Measurements from ENCODE around the gene UBN2. TPM values are rescaled to one million over a fixed set of nuclear protein-coding genes. Genes with fewer than 3 reads are reported as not detected.

Gene UBN2
- polyA plus RNA-seq, 4 donors: 1.4 to 14.2 (median 2.0) TPM

- 87 to 94% (median 92%) methylated on average over 6 of the region's 6 CpGs for WGBS, 3 donors
- H3K4me3 ChIP-seq (ENCODE audit: low read depth in 1 of 3, low read length in 3 of 3): no peak overlapping the region
- DNase-seq (no peak), FAIRE-seq (no peak)
- no peaks in the 10 kb centered on the region for H3K4me1 ChIP-seq (ENCODE audit: control insufficient read depth in 3 of 3, insufficient read depth in 2 of 3, low read depth in 1 of 3, low read length in 2 of 3)
- no peaks in the 10 kb centered on the region for H3K27me3 ChIP-seq (ENCODE audit: control insufficient read depth in 3 of 3, insufficient read depth in 3 of 3, low read length in 3 of 3)
- no peak overlapping the region for H3K27ac ChIP-seq (ENCODE audit: low read depth in 1 of 3, low read length in 2 of 3)
- no peaks in the 10 kb centered on the region for H3K9me3 ChIP-seq (ENCODE audit: control insufficient read depth in 2 of 2, insufficient read depth in 1 of 2, low read depth in 1 of 2, low read length in 1 of 2)
- peaks cover 6 to 29% (median 11%) of the 10 kb centered on the region in 3 donors for H3K36me3 ChIP-seq (ENCODE audit: control insufficient read depth in 3 of 3, insufficient read depth in 2 of 3, low read depth in 1 of 3, low read length in 3 of 3)
Measured at GRCh38 chr7:139259142-139259541, 28.1 kb downstream of the UBN2 start.

- FAIRE-seq (no peak), DNase-seq (no peak)
- Histone ChIP-seq H3K36me3 (ENCODE audit: control insufficient read depth in 3 of 3, insufficient read depth in 2 of 3, low read depth in 1 of 3, low read length in 3 of 3) (peaks cover 6 to 41% (median 16%) of the 10 kb centered on the region in 3 donors), H3K27me3 (ENCODE audit: control insufficient read depth in 3 of 3, insufficient read depth in 3 of 3, low read length in 3 of 3) (no peaks in the 10 kb centered on the region), H3K4me3 (ENCODE audit: low read depth in 1 of 3, low read length in 3 of 3) (no peak overlapping the region), H3K9me3 (ENCODE audit: control insufficient read depth in 2 of 2, insufficient read depth in 1 of 2, low read depth in 1 of 2, low read length in 1 of 2) (no peaks in the 10 kb centered on the region), H3K27ac (ENCODE audit: low read depth in 1 of 3, low read length in 2 of 3) (no peak overlapping the region), H3K4me1 (ENCODE audit: control insufficient read depth in 3 of 3, insufficient read depth in 2 of 3, low read depth in 1 of 3, low read length in 2 of 3) (no peaks in the 10 kb centered on the region)
- 92 to 96% (median 96%) methylated on average over 3 of the region's 3 CpGs for WGBS, 3 donors
Measured at GRCh38 chr7:139264220-139264619, 33.2 kb downstream of the UBN2 start.

GRCh38 chr7:139265673-139266072, 34.6 kb downstream of the UBN2 start:
- Histone ChIP-seq H3K4me3 (ENCODE audit: low read depth in 1 of 3, low read length in 3 of 3) (no peak overlapping the region), H3K27ac (ENCODE audit: low read depth in 1 of 3, low read length in 2 of 3) (no peak overlapping the region), H3K36me3 (ENCODE audit: control insufficient read depth in 3 of 3, insufficient read depth in 2 of 3, low read depth in 1 of 3, low read length in 3 of 3) (peaks cover 6 to 44% (median 17%) of the 10 kb centered on the region in 3 donors), H3K4me1 (ENCODE audit: control insufficient read depth in 3 of 3, insufficient read depth in 2 of 3, low read depth in 1 of 3, low read length in 2 of 3) (no peaks in the 10 kb centered on the region), H3K9me3 (ENCODE audit: control insufficient read depth in 2 of 2, insufficient read depth in 1 of 2, low read depth in 1 of 2, low read length in 1 of 2) (no peaks in the 10 kb centered on the region), H3K27me3 (ENCODE audit: control insufficient read depth in 3 of 3, insufficient read depth in 3 of 3, low read length in 3 of 3) (no peaks in the 10 kb centered on the region)
- no peak for FAIRE-seq
- no peak for DNase-seq
- WGBS, 3 donors: 60 to 80% (median 78%) methylated on average over 2 of the region's 2 CpGs

- H3K4me1 ChIP-seq (ENCODE audit: control insufficient read depth in 3 of 3, insufficient read depth in 2 of 3, low read depth in 1 of 3, low read length in 2 of 3): no peaks in the 10 kb centered on the region
- peaks cover 2 to 46% (median 12%) of the 10 kb centered on the region in 3 donors for H3K36me3 ChIP-seq (ENCODE audit: control insufficient read depth in 3 of 3, insufficient read depth in 2 of 3, low read depth in 1 of 3, low read length in 3 of 3)
- DNase-seq (no peak), FAIRE-seq (no peak)
- H3K9me3 ChIP-seq (ENCODE audit: control insufficient read depth in 2 of 2, insufficient read depth in 1 of 2, low read depth in 1 of 2, low read length in 1 of 2): no peaks in the 10 kb centered on the region
- WGBS, 3 donors: 90 to 95% (median 94%) methylated on average over 17 of the region's 17 CpGs
- no peak overlapping the region for H3K27ac ChIP-seq (ENCODE audit: low read depth in 1 of 3, low read length in 2 of 3)
- H3K27me3 ChIP-seq (ENCODE audit: control insufficient read depth in 3 of 3, insufficient read depth in 3 of 3, low read length in 3 of 3): no peaks in the 10 kb centered on the region
- no peak overlapping the region for H3K4me3 ChIP-seq (ENCODE audit: low read depth in 1 of 3, low read length in 3 of 3)
Measured at GRCh38 chr7:139271718-139272628, 40.9 kb downstream of the UBN2 start.

- DNase-seq (peak in 1 of 2 donors; percentile 16), FAIRE-seq (no peak)
- WGBS, 3 donors: 85 to 92% (median 91%) methylated on average over 5 of the region's 5 CpGs
- Histone ChIP-seq H3K4me3 (ENCODE audit: low read depth in 1 of 3, low read length in 3 of 3) (no peak overlapping the region), H3K9me3 (ENCODE audit: control insufficient read depth in 2 of 2, insufficient read depth in 1 of 2, low read depth in 1 of 2, low read length in 1 of 2) (no peaks in the 10 kb centered on the region), H3K4me1 (ENCODE audit: control insufficient read depth in 3 of 3, insufficient read depth in 2 of 3, low read depth in 1 of 3, low read length in 2 of 3) (no peaks in the 10 kb centered on the region), H3K36me3 (ENCODE audit: control insufficient read depth in 3 of 3, insufficient read depth in 2 of 3, low read depth in 1 of 3, low read length in 3 of 3) (peaks cover 12 to 19% (median 15%) of the 10 kb centered on the region in 3 donors), H3K27me3 (ENCODE audit: control insufficient read depth in 3 of 3, insufficient read depth in 3 of 3, low read length in 3 of 3) (no peaks in the 10 kb centered on the region), H3K27ac (ENCODE audit: low read depth in 1 of 3, low read length in 2 of 3) (no peak overlapping the region)
Measured at GRCh38 chr7:139284252-139284896, 53.3 kb downstream of the UBN2 start.

GRCh38 chr7:139286144-139286543, 55.1 kb downstream of the UBN2 start:
- Histone ChIP-seq H3K36me3 (ENCODE audit: control insufficient read depth in 3 of 3, insufficient read depth in 2 of 3, low read depth in 1 of 3, low read length in 3 of 3) (peaks cover 11 to 21% (median 15%) of the 10 kb centered on the region in 3 donors), H3K9me3 (ENCODE audit: control insufficient read depth in 2 of 2, insufficient read depth in 1 of 2, low read depth in 1 of 2, low read length in 1 of 2) (no peaks in the 10 kb centered on the region), H3K4me1 (ENCODE audit: control insufficient read depth in 3 of 3, insufficient read depth in 2 of 3, low read depth in 1 of 3, low read length in 2 of 3) (no peaks in the 10 kb centered on the region), H3K4me3 (ENCODE audit: low read depth in 1 of 3, low read length in 3 of 3) (no peak overlapping the region), H3K27ac (ENCODE audit: low read depth in 1 of 3, low read length in 2 of 3) (no peak overlapping the region), H3K27me3 (ENCODE audit: control insufficient read depth in 3 of 3, insufficient read depth in 3 of 3, low read length in 3 of 3) (no peaks in the 10 kb centered on the region)
- DNase-seq (no peak), FAIRE-seq (no peak)
- 95 to 96% (median 96%) methylated on average over 6 of the region's 6 CpGs for WGBS, 3 donors

- H3K9me3 ChIP-seq (ENCODE audit: control insufficient read depth in 2 of 2, insufficient read depth in 1 of 2, low read depth in 1 of 2, low read length in 1 of 2): no peaks in the 10 kb centered on the region
- no peak overlapping the region for H3K4me3 ChIP-seq (ENCODE audit: low read depth in 1 of 3, low read length in 3 of 3)
- FAIRE-seq (no peak), DNase-seq (no peak)
- 90 to 93% (median 91%) methylated on average over 7 of the region's 7 CpGs for WGBS, 3 donors
- no peaks in the 10 kb centered on the region for H3K27me3 ChIP-seq (ENCODE audit: control insufficient read depth in 3 of 3, insufficient read depth in 3 of 3, low read length in 3 of 3)
- H3K4me1 ChIP-seq (ENCODE audit: control insufficient read depth in 3 of 3, insufficient read depth in 2 of 3, low read depth in 1 of 3, low read length in 2 of 3): peaks cover 0 to 17% (median 0%) of the 10 kb centered on the region in 3 donors
- no peak overlapping the region for H3K27ac ChIP-seq (ENCODE audit: low read depth in 1 of 3, low read length in 2 of 3)
- peaks cover 0 to 11% (median 8%) of the 10 kb centered on the region in 3 donors for H3K36me3 ChIP-seq (ENCODE audit: control insufficient read depth in 3 of 3, insufficient read depth in 2 of 3, low read depth in 1 of 3, low read length in 3 of 3)
Measured at GRCh38 chr7:139292821-139293220, 61.8 kb downstream of the UBN2 start.

- Histone ChIP-seq H3K27me3 (ENCODE audit: control insufficient read depth in 3 of 3, insufficient read depth in 3 of 3, low read length in 3 of 3) (no peaks in the 10 kb centered on the region), H3K9me3 (ENCODE audit: control insufficient read depth in 2 of 2, insufficient read depth in 1 of 2, low read depth in 1 of 2, low read length in 1 of 2) (no peaks in the 10 kb centered on the region), H3K4me1 (ENCODE audit: control insufficient read depth in 3 of 3, insufficient read depth in 2 of 3, low read depth in 1 of 3, low read length in 2 of 3) (peaks cover 0 to 23% (median 0%) of the 10 kb centered on the region in 3 donors), H3K27ac (ENCODE audit: low read depth in 1 of 3, low read length in 2 of 3) (no peak overlapping the region), H3K36me3 (ENCODE audit: control insufficient read depth in 3 of 3, insufficient read depth in 2 of 3, low read depth in 1 of 3, low read length in 3 of 3) (peaks cover 0 to 11% (median 6%) of the 10 kb centered on the region in 3 donors), H3K4me3 (ENCODE audit: low read depth in 1 of 3, low read length in 3 of 3) (no peak overlapping the region)
- no peak for DNase-seq
- WGBS, 3 donors: 89 to 96% (median 90%) methylated on average over 2 of the region's 2 CpGs
- no peak for FAIRE-seq
Measured at GRCh38 chr7:139293534-139293933, 62.5 kb downstream of the UBN2 start.
